GM12878 (cell line): ENCODE results near the gene KRTAP10-3. TPM values are rescaled to one million over a fixed set of nuclear protein-coding genes. Genes with fewer than 3 reads are reported as not detected.

Experiments used
- ATAC-seq: fragments of 200-7000 bp; cut with Tn5 transposase; 3 replicates; pipeline ENCODE4 v1.9.1; 2020; ENCODE audit warnings: mild to moderate bottlenecking, moderate library complexity
- BruUV-seq: library from RNA; stranded (reverse); fragments of 400-500 nt; replicated peaks from 2 replicates; lab custom pipeline; 2021; lab: Mats Ljungman, UMichigan
- CTCF ChIA-PET: fragments of 300-600 bp; sonication (Branson Sonifier 250); formaldehyde crosslinking; extraction: SDS; loops from one replicate; lab custom pipeline; 2021; ENCODE audit warnings: inconsistent platforms; lab: Yijun Ruan, JAX
- POLR2A ChIA-PET: fragments of 350-600 bp; formaldehyde crosslinking; extraction: SDS; loops from one replicate; lab custom pipeline; 2021; ENCODE audit warnings: inconsistent platforms; lab: Charles Lee
- RAD21 ChIA-PET: fragments of 300-600 bp; sonication (Branson Sonifier 250); formaldehyde crosslinking; loops from one replicate; lab custom pipeline; 2023; ENCODE audit warnings: antibody characterized with exemption; ENCODE audit not compliant: unreplicated experiment; lab: Charles Lee
- SMC1A ChIA-PET: fragments of 300-600 bp; sonication (Branson Sonifier 250); formaldehyde crosslinking; loops from one replicate; lab custom pipeline; 2023; ENCODE audit not compliant: unreplicated experiment, uncharacterized antibody; lab: Charles Lee
- DNase-seq: peaks from one replicate; pipeline ENCODE4 v3.0.0-alpha.2; 2011; ENCODE audit warnings: low read depth, low spot score
- FAIRE-seq: peaks from 3 replicates; lab custom pipeline; 2011; peaks lifted over from hg19 to GRCh38; lab: Jason Lieb, UNC
- H2AFZ ChIP-seq: 2 replicates; pipeline ENCODE4 v1.6.0; 2011; ENCODE audit warnings: low read depth, low read length, control low read depth; ENCODE audit not compliant: control insufficient read depth
- H3K27ac ChIP-seq: 2 replicates; pipeline ENCODE4 v1.5.1; 2011; ENCODE audit warnings: control low read depth; ENCODE audit not compliant: control insufficient read depth, insufficient read depth
- H3K27me3 ChIP-seq, 2 experiments: replicated peaks in 1 of 2; 2 replicates each; pipeline versions ENCODE4 v1.6.0 to v1.6.1; 2011; ENCODE audit warnings: low read length in 1 of 2; ENCODE audit not compliant: control insufficient read depth in 2 of 2, insufficient read depth in 2 of 2
- H3K36me3 ChIP-seq, 2 experiments: 2 replicates each; pipeline ENCODE4 v1.5.1; 2011; ENCODE audit warnings: low read length in 1 of 2; ENCODE audit not compliant: control insufficient read depth in 2 of 2, insufficient read depth in 2 of 2
- H3K4me1 ChIP-seq: 2 replicates; pipeline ENCODE4 v1.6.1; 2011; ENCODE audit warnings: mild to moderate bottlenecking, low read length, moderate library complexity, mixed read lengths; ENCODE audit not compliant: control insufficient read depth, insufficient read depth
- H3K4me2 ChIP-seq: 2 replicates; pipeline ENCODE4 v1.6.0; 2011; ENCODE audit warnings: control low read depth; ENCODE audit not compliant: control insufficient read depth, insufficient read depth
- H3K4me3 ChIP-seq: fragments of 200-600 bp; sonication (generic); 2 replicates; pipeline ENCODE4 v1.5.1; 2016
- H3K79me2 ChIP-seq: 2 replicates; pipeline ENCODE4 v1.6.0; 2011; ENCODE audit warnings: low read length; ENCODE audit not compliant: control insufficient read depth, insufficient read depth
- H3K9ac ChIP-seq: 2 replicates; pipeline ENCODE4 v1.8.0; 2011; ENCODE audit warnings: low read length, control low read depth, mixed read lengths; ENCODE audit not compliant: control insufficient read depth, insufficient read depth
- H3K9me3 ChIP-seq: replicated peaks from 3 replicates; pipeline ENCODE4 v1.5.1; 2011; ENCODE audit warnings: mild to moderate bottlenecking, low read length; ENCODE audit not compliant: control insufficient read depth, insufficient read depth
- H4K20me1 ChIP-seq: 2 replicates; pipeline ENCODE4 v1.6.0; 2011; ENCODE audit not compliant: control insufficient read depth, insufficient read depth
- BHLHE40 ChIP-seq, 2 experiments: fragments of 450-650 bp in 1 of 2; IDR thresholded peaks; 2 replicates each; pipeline ENCODE4 v1.6.1; 2011 to 2017; ENCODE audit warnings: low read depth in 2 of 2, borderline replicate concordance in 1 of 2, improper control_type of control experiment in 1 of 2, low read length in 1 of 2, mild to moderate bottlenecking in 1 of 2
- CBX5 ChIP-seq: sonication (generic); IDR thresholded peaks from 2 replicates; pipeline ENCODE4 v1.6.1; 2016; ENCODE audit warnings: low read depth, moderate library complexity, mild to moderate bottlenecking, inconsistent platforms
- CEBPB ChIP-seq, 2 experiments: fragments of 150-350 bp in 1 of 2; IDR thresholded peaks; 2 replicates each; pipeline ENCODE4 v1.6.1; 2012 to 2014; ENCODE audit warnings: low read depth in 2 of 2, low read length in 2 of 2, borderline replicate concordance in 1 of 2, inconsistent platforms in 1 of 2
- DPF2 ChIP-seq: fragments of 450-650 bp; IDR thresholded peaks from 2 replicates; pipeline ENCODE4 v1.6.1; 2017; ENCODE audit warnings: mild to moderate bottlenecking
- FOXK2 ChIP-seq: fragments of 450-650 bp; IDR thresholded peaks from 2 replicates; pipeline ENCODE4 v1.6.1; 2017; ENCODE audit warnings: mild to moderate bottlenecking, moderate library complexity
- HCFC1 ChIP-seq: fragments of 150-350 bp; IDR thresholded peaks from 2 replicates; pipeline ENCODE4 v1.6.1; 2014; ENCODE audit warnings: low read length
- IKZF2 ChIP-seq, 2 experiments: fragments of 450-650 bp; IDR thresholded peaks; 2 replicates each; pipeline ENCODE4 v1.6.1; 2017; ENCODE audit warnings: mild to moderate bottlenecking in 2 of 2, moderate library complexity in 2 of 2
- KDM1A ChIP-seq: fragments of 200-600 bp; sonication (generic); IDR thresholded peaks from 2 replicates; pipeline ENCODE4 v1.6.1; 2016; ENCODE audit warnings: borderline replicate concordance
- NR2C1 ChIP-seq: fragments of 450-650 bp; IDR thresholded peaks from 2 replicates; pipeline ENCODE4 v1.6.1; 2017; ENCODE audit warnings: antibody characterized with exemption, mild to moderate bottlenecking, moderate library complexity
- RAD51 ChIP-seq: fragments of 450-650 bp; IDR thresholded peaks from 2 replicates; pipeline ENCODE4 v1.6.1; 2016; ENCODE audit warnings: moderate library complexity, mild to moderate bottlenecking, inconsistent platforms
- SREBF2 ChIP-seq: IDR thresholded peaks from 2 replicates; pipeline ENCODE4 v1.6.1; 2012; ENCODE audit warnings: mild to moderate bottlenecking, low read length
- ZNF384 ChIP-seq: IDR thresholded peaks from 2 replicates; pipeline ENCODE4 v1.6.1; 2012; ENCODE audit warnings: low read depth, mild to moderate bottlenecking, low read length, improper control_type of control experiment, borderline replicate concordance
- WGBS: methylation state at CpG from one replicate; pipeline ENCODE4 v1.1.6; 2016; ENCODE audit warnings: low lambda C conversion rate; ENCODE audit not compliant: insufficient replicate concordance, insufficient coverage; ENCODE audit errors: missing lambda C conversion rate; 5-methylcytosine and 5-hydroxymethylcytosine counted together
- in situ Hi-C: fragments of 300-500 bp; cut with MboI; formaldehyde crosslinking; loops from 9 replicates; pipeline ENCODE4 v1.14.3; 2018; ENCODE audit warnings: mixed read lengths
- intact Hi-C: fragments of 100-400 bp; cut with micrococcal nuclease; formaldehyde crosslinking; loops from one replicate; pipeline ENCODE4 v1.14.2; 2022; ENCODE audit not compliant: unreplicated experiment
- polyA plus RNA-seq, 11 experiments: library from polyadenylated mRNA; depleted of rRNA in 4 of 11; unstranded in 6 of 11; stranded (reverse) in 5 of 11; fragments of >200 nt; fragmentation: Nextera tagmentation in 4 of 11; fragmentation: Illumina TruSeq in 1 of 11; extraction: Ambion mirVana in 4 of 11; extraction: Trizol in 1 of 11; gene quantifications; 1 replicate in 1 of 11; 2 replicates in 10 of 11; pipeline versions ENCODE4 v1.2.1 to v1.2.3, GENCODE V29; 2011 to 2016; ENCODE audit warnings: inconsistent platforms in 2 of 11, missing spikeins in 2 of 11, low read depth in 1 of 11
- total RNA-seq, 4 experiments: library from RNA; depleted of rRNA in 3 of 4; stranded (reverse); fragments of >200 nt in 3 of 4; fragmentation: Illumina TruSeq in 1 of 4; extraction: Trizol in 1 of 4; gene quantifications; 2 replicates each; pipeline versions ENCODE4 v1.2.1 to v1.2.3, GENCODE V29; 2013 to 2021
- TF ChIP-seq, protein P1 (sequence below): fragments of 450-650 bp; IDR thresholded peaks from 2 replicates; pipeline ENCODE4 v1.6.1; 2018; ENCODE audit warnings: borderline replicate concordance, mild to moderate bottlenecking; ENCODE audit not compliant: partially characterized antibody
- TF ChIP-seq, protein P2 (sequence below): IDR thresholded peaks from 2 replicates; pipeline ENCODE4 v1.6.1; 2012; ENCODE audit warnings: improper control_type of control experiment, low read depth, low read length; ENCODE audit not compliant: insufficient replicate concordance
- TF ChIP-seq, protein P3 (sequence below): fragments of 450-650 bp; IDR thresholded peaks from 2 replicates; pipeline ENCODE4 v1.6.1; 2017; ENCODE audit warnings: mild to moderate bottlenecking, low read depth, inconsistent platforms; ENCODE audit not compliant: poor library complexity, severe bottlenecking

KRTAP10-3 gene
- total and polyA plus RNA-seq, 10 of the 15 experiments (the other 5 are each of a cell fraction or from before 2014, with no cell fraction given): not detected

DNA sequence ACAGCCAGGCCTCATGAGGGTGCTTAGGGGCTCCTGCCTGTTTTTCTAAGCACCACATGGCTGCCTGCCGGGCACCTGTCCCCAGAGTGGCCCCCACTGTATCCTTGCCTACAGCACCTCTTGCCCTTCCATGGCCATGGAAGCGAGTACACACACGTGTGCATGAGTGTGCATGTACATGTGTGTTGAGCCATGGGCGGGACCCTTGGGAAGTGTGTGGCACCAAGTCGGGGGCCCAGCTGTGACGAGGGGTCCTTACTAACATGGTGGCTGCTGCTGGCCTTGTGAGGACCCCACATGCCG, 44.4 kb downstream of the KRTAP10-3 start:
- DNase-seq (no peak), ATAC-seq (no peak), FAIRE-seq (no peak)
- ChIA-PET SMC1A (no interaction called here), CTCF (interaction anchor here (1.0 kb wide), 1 partner anchor 279 kb away, joined by 4 read pairs; no protein-coding TSS in a partner anchor), POLR2A (no interaction called here), RAD21 (interaction anchor here (1.3 kb wide), 1 partner anchor 279 kb away, joined by 3 read pairs; no protein-coding TSS in a partner anchor)
- BruUV-seq: no TSS peak
- Histone ChIP-seq H3K9ac (no peak overlapping the region), H3K9me3 (no peaks in the 10 kb centered on the region; the same call in 2 of the 3 replicates), H3K4me1 (no peaks in the 10 kb centered on the region), H3K36me3 (no peaks in the 10 kb centered on the region), H3K27ac (no peak overlapping the region), H3K79me2 (no peaks in the 10 kb centered on the region), H3K4me2 (no peak overlapping the region), H3K4me3 (no peak overlapping the region), H4K20me1 (no peaks in the 10 kb centered on the region), H2AFZ (no peak overlapping the region), H3K27me3 (no peaks in the 10 kb centered on the region)
- WGBS: 13% methylated on average over 7 of the region's 7 CpGs
- in situ Hi-C loops (no loop called here), intact Hi-C loops (no loop called here)
- no peak for TF ChIP-seq ZNF384
- TF ChIP-seq, protein P1, sequence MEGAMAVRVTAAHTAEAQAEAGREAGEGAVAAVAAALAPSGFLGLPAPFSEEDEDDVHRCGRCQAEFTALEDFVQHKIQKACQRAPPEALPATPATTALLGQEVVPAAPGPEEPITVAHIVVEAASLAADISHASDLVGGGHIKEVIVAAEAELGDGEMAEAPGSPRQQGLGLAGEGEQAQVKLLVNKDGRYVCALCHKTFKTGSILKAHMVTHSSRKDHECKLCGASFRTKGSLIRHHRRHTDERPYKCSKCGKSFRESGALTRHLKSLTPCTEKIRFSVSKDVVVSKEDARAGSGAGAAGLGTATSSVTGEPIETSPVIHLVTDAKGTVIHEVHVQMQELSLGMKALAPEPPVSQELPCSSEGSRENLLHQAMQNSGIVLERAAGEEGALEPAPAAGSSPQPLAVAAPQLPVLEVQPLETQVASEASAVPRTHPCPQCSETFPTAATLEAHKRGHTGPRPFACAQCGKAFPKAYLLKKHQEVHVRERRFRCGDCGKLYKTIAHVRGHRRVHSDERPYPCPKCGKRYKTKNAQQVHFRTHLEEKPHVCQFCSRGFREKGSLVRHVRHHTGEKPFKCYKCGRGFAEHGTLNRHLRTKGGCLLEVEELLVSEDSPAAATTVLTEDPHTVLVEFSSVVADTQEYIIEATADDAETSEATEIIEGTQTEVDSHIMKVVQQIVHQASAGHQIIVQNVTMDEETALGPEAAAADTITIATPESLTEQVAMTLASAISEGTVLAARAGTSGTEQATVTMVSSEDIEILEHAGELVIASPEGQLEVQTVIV: no peak
- no peak for TF ChIP-seq NR2C1
- TF ChIP-seq CBX5: no peak
- no peak for TF ChIP-seq IKZF2 (IDR thresholded peaks at IDR 0.05)
- TF ChIP-seq, protein P2, sequence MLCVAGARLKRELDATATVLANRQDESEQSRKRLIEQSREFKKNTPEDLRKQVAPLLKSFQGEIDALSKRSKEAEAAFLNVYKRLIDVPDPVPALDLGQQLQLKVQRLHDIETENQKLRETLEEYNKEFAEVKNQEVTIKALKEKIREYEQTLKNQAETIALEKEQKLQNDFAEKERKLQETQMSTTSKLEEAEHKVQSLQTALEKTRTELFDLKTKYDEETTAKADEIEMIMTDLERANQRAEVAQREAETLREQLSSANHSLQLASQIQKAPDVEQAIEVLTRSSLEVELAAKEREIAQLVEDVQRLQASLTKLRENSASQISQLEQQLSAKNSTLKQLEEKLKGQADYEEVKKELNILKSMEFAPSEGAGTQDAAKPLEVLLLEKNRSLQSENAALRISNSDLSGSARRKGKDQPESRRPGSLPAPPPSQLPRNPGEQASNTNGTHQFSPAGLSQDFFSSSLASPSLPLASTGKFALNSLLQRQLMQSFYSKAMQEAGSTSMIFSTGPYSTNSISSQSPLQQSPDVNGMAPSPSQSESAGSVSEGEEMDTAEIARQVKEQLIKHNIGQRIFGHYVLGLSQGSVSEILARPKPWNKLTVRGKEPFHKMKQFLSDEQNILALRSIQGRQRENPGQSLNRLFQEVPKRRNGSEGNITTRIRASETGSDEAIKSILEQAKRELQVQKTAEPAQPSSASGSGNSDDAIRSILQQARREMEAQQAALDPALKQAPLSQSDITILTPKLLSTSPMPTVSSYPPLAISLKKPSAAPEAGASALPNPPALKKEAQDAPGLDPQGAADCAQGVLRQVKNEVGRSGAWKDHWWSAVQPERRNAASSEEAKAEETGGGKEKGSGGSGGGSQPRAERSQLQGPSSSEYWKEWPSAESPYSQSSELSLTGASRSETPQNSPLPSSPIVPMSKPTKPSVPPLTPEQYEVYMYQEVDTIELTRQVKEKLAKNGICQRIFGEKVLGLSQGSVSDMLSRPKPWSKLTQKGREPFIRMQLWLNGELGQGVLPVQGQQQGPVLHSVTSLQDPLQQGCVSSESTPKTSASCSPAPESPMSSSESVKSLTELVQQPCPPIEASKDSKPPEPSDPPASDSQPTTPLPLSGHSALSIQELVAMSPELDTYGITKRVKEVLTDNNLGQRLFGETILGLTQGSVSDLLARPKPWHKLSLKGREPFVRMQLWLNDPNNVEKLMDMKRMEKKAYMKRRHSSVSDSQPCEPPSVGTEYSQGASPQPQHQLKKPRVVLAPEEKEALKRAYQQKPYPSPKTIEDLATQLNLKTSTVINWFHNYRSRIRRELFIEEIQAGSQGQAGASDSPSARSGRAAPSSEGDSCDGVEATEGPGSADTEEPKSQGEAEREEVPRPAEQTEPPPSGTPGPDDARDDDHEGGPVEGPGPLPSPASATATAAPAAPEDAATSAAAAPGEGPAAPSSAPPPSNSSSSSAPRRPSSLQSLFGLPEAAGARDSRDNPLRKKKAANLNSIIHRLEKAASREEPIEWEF: no peak
- no peak for TF ChIP-seq SREBF2
- TF ChIP-seq KDM1A: no peak
- no peak for TF ChIP-seq DPF2
- TF ChIP-seq, protein P3, sequence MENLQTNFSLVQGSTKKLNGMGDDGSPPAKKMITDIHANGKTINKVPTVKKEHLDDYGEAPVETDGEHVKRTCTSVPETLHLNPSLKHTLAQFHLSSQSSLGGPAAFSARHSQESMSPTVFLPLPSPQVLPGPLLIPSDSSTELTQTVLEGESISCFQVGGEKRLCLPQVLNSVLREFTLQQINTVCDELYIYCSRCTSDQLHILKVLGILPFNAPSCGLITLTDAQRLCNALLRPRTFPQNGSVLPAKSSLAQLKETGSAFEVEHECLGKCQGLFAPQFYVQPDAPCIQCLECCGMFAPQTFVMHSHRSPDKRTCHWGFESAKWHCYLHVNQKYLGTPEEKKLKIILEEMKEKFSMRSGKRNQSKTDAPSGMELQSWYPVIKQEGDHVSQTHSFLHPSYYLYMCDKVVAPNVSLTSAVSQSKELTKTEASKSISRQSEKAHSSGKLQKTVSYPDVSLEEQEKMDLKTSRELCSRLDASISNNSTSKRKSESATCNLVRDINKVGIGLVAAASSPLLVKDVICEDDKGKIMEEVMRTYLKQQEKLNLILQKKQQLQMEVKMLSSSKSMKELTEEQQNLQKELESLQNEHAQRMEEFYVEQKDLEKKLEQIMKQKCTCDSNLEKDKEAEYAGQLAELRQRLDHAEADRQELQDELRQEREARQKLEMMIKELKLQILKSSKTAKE: no peak
- TF ChIP-seq BHLHE40 (IDR thresholded peaks at IDR 0.05; ENCODE audit: borderline replicate concordance in 1 of 2, low read depth in 2 of 2, low read length in 1 of 2): no peak
- TF ChIP-seq HCFC1: no peak
- no peak for TF ChIP-seq CEBPB (IDR thresholded peaks at IDR 0.05; ENCODE audit: borderline replicate concordance in 1 of 2, low read depth in 2 of 2, low read length in 2 of 2)
- no peak for TF ChIP-seq RAD51
- TF ChIP-seq FOXK2: no peak
